Measurements from ENCODE around the gene CIAO2A. TPM values are rescaled to one million over a fixed set of nuclear protein-coding genes. Genes with fewer than 3 reads are reported as not detected.
"Not testable (repeated sequence)": the region's sequence is repeated elsewhere in the genome, so short reads cannot be mapped to it uniquely, and the experiment has no call there.

CIAO2A gene
- total RNA-seq, 1 experiment from 2014 or later, result 89.8 TPM

- no peak for ATAC-seq
- Histone ChIP-seq H3K4me1 (ENCODE audit: control insufficient read depth, insufficient read depth, low read length) (peaks cover 11% of the 10 kb centered on the region), H3K27ac (ENCODE audit: low read length) (no peak overlapping the region), H3K36me3 (ENCODE audit: control insufficient read depth, insufficient read depth, low read length) (peaks cover 3% of the 10 kb centered on the region; the same call in 1 of the 2 replicates), H3K9me3 (ENCODE audit: control insufficient read depth, insufficient read depth, low read depth, low read length) (no peaks in the 10 kb centered on the region), H3K27me3 (ENCODE audit: control insufficient read depth, insufficient read depth, low read length) (no peaks in the 10 kb centered on the region), H3K4me3 (ENCODE audit: low read depth in 2 of 2, low read length in 2 of 2) (no peak overlapping the region)
- DNase-seq (ENCODE audit: low read depth, low spot score), result no peak
- intact Hi-C loops (cut with micrococcal nuclease; ENCODE audit: unreplicated experiment), result no loop called here
- no peak for TF ChIP-seq REST (IDR thresholded peaks at IDR 0.05; ENCODE audit: insufficient read depth in 1 of 2, low read depth in 2 of 2, low read length in 1 of 2)
- TF ChIP-seq TCF7L2 (IDR thresholded peaks at IDR 0.05; ENCODE audit: low read depth, low read length), result no peak
- no peak for TF ChIP-seq SIN3A (IDR thresholded peaks at IDR 0.05; ENCODE audit: borderline replicate concordance, insufficient read depth, low read depth, low read length)
- no peak for TF ChIP-seq CTCF (IDR thresholded peaks at IDR 0.05)
- no peak for TF ChIP-seq POLR2AphosphoS5 (IDR thresholded peaks at IDR 0.05; ENCODE audit: low read depth, low read length)
- BruUV-seq (replicated peaks), result no TSS peak
- in situ Hi-C loops (cut with HindIII; ENCODE audit: low pct_unique_long_range_greater_than_20kb, low sequenced_read_pairs), result no loop called here
- POLR2A ChIA-PET, result no interaction called here
- CTCF ChIA-PET, result no interaction called here
These were observed 3.9 kb downstream of the CIAO2A start for GRCh38 chr15:64089543-64090280.

GRCh38 chr15:64082757-64083156, 10.9 kb downstream of the CIAO2A start:
- POLR2A ChIA-PET, result no interaction called here
- in situ Hi-C loops (cut with HindIII; ENCODE audit: low pct_unique_long_range_greater_than_20kb, low sequenced_read_pairs), result no loop called here
- H3K27ac ChIP-seq (ENCODE audit: low read length), result no peak overlapping the region
- no peak for ATAC-seq
- no peak for DNase-seq (ENCODE audit: low read depth, low spot score)
- BruUV-seq (replicated peaks), result no TSS peak
- no peak for TF ChIP-seq REST (IDR thresholded peaks at IDR 0.05; ENCODE audit: insufficient read depth in 1 of 2, low read depth in 2 of 2, low read length in 1 of 2)
- TF ChIP-seq POLR2AphosphoS5 (IDR thresholded peaks at IDR 0.05; ENCODE audit: low read depth, low read length), result no peak
- TF ChIP-seq SIN3A (IDR thresholded peaks at IDR 0.05; ENCODE audit: borderline replicate concordance, insufficient read depth, low read depth, low read length), result no peak
- no peak for TF ChIP-seq TCF7L2 (IDR thresholded peaks at IDR 0.05; ENCODE audit: low read depth, low read length)
- no peak for TF ChIP-seq CTCF (IDR thresholded peaks at IDR 0.05)
- peaks cover 4% of the 10 kb centered on the region for H3K36me3 ChIP-seq (ENCODE audit: control insufficient read depth, insufficient read depth, low read length)
- H3K27me3 ChIP-seq (ENCODE audit: control insufficient read depth, insufficient read depth, low read length), result no peaks in the 10 kb centered on the region
- intact Hi-C loops (cut with micrococcal nuclease; ENCODE audit: unreplicated experiment), result no loop called here
- CTCF ChIA-PET, result no interaction called here
- no peaks in the 10 kb centered on the region for H3K4me1 ChIP-seq (ENCODE audit: control insufficient read depth, insufficient read depth, low read length)
- no peak overlapping the region for H3K4me3 ChIP-seq (ENCODE audit: low read depth in 2 of 2, low read length in 2 of 2)
- no peaks in the 10 kb centered on the region for H3K9me3 ChIP-seq (ENCODE audit: control insufficient read depth, insufficient read depth, low read depth, low read length)

- H3K9me3 ChIP-seq (ENCODE audit: control insufficient read depth, insufficient read depth, low read depth, low read length); POLR2A ChIA-PET; in situ Hi-C loops (cut with HindIII; ENCODE audit: low pct_unique_long_range_greater_than_20kb, low sequenced_read_pairs); intact Hi-C loops (cut with micrococcal nuclease; ENCODE audit: unreplicated experiment); H3K36me3 ChIP-seq (ENCODE audit: control insufficient read depth, insufficient read depth, low read length); CTCF ChIA-PET; BruUV-seq (replicated peaks); H3K27me3 ChIP-seq (ENCODE audit: control insufficient read depth, insufficient read depth, low read length); ATAC-seq; DNase-seq (ENCODE audit: low read depth, low spot score); H3K27ac ChIP-seq (ENCODE audit: low read length); H3K4me3 ChIP-seq (ENCODE audit: low read depth in 2 of 2, low read length in 2 of 2): not testable (repeated sequence)
- peaks cover 21% of the 10 kb centered on the region for H3K4me1 ChIP-seq (ENCODE audit: control insufficient read depth, insufficient read depth, low read length)
These were observed 20.1 kb downstream of the CIAO2A start for GRCh38 chr15:64073496-64073895.
